Thyroid gland (tissue), 4 donors: ENCODE results near the gene ARHGEF5. TPM values are rescaled to one million over a fixed set of nuclear protein-coding genes. Genes with fewer than 3 reads are reported as not detected.

Source experiments
- DNase-seq, 2 donors: peaks; one replicate each; pipeline ENCODE4 v3.0.0-alpha.2; 2019
- H3K27ac ChIP-seq, 3 donors: fragments of 200-600 bp; sonication (generic); 1 replicate in 2 of 3; 2 replicates in 1 of 3; pipeline ENCODE4 v1.5.1; 2016 to 2019; ENCODE audit warnings: mild to moderate bottlenecking in 1 of 3, moderate library complexity in 1 of 3
- H3K27me3 ChIP-seq: fragments of 200-600 bp; sonication (generic); one replicate; pipeline ENCODE4 v1.5.1; 2019
- H3K36me3 ChIP-seq, 2 donors: fragments of 200-600 bp; sonication (generic); one replicate each; pipeline ENCODE4 v1.5.1; 2016 to 2019
- H3K4me1 ChIP-seq, 2 donors: fragments of 200-600 bp; sonication (generic); one replicate each; pipeline ENCODE4 v1.5.1; 2017 to 2019
- H3K4me3 ChIP-seq, 3 donors: fragments of 200-600 bp; sonication (generic); replicated peaks in 1 of 3; 1 replicate in 2 of 3; 2 replicates in 1 of 3; pipeline ENCODE4 v1.5.1; 2016; ENCODE audit warnings: mild to moderate bottlenecking in 1 of 3
- H3K9me3 ChIP-seq: fragments of 200-600 bp; sonication (generic); one replicate; pipeline ENCODE4 v1.5.1; 2017
- POLR2A ChIP-seq, 2 donors: fragments of 450-650 bp; IDR thresholded peaks; one replicate each; pipeline ENCODE4 v1.6.1; 2017; ENCODE audit warnings: antibody characterized with exemption in 2 of 2, mild to moderate bottlenecking in 2 of 2, moderate library complexity in 1 of 2
- WGBS, 2 donors: methylation state at CpG; one replicate each; pipeline ENCODE4 v1.1.5; 2017; 5-methylcytosine and 5-hydroxymethylcytosine counted together
- intact Hi-C: fragments of 100-400 bp; cut with DNase I; formaldehyde crosslinking; loops from one replicate; pipeline ENCODE4 v1.15.1; 2023
- total RNA-seq, 4 donors: library from RNA; depleted of rRNA; stranded (reverse); fragments of >200 nt; gene quantifications; one replicate each; pipeline ENCODE4 v1.2.3, GENCODE V29; 2016
- TF ChIP-seq, protein P1 (sequence below), 6 experiments: fragments of 200-600 bp in 3 of 6; fragments of 450-650 bp in 3 of 6; sonication (generic) in 3 of 6; IDR thresholded peaks; one replicate each; pipeline ENCODE4 v1.5.1; 2016 to 2019; ENCODE audit warnings: antibody characterized with exemption in 6 of 6, mild to moderate bottlenecking in 2 of 6, inconsistent platforms in 1 of 6, moderate library complexity in 1 of 6

ARHGEF5 gene
- total RNA-seq, 4 donors from 2014 or later = 47.8 to 104 (median 71.4) TPM

DNA sequence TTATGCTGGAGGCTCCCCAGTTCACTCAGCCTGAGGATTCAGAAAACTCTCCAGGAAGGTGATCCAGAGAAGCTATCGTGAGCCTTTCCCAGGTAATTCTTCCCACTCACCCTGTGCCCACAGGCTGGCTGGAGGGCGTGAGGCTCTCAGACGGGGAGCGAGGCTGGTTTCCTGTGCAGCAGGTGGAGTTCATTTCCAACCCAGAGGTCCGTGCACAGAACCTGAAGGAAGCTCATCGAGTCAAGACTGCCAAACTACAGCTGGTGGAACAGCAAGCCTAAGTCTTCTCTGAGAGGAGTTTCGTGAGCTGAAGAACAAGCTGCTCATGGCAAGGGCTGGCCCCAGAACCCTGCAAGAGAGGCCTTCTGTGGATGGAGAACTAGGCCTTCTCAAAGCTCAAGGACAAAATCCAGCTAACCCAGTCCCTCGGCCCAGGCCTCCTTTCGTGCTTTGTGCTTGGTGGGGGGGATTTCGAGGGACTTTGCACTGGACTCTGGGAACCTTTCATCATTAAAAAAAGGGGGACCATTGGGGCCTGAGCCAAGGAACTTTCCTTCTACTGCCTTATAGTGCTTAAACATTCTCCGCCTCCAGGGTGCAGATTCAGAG lies 24.7 kb downstream of the ARHGEF5 start:
- no peak for DNase-seq
- 95 to 97% methylated on average over 10 to 11 of the region's 11 CpGs for WGBS, 2 donors
- TF ChIP-seq, protein P1, sequence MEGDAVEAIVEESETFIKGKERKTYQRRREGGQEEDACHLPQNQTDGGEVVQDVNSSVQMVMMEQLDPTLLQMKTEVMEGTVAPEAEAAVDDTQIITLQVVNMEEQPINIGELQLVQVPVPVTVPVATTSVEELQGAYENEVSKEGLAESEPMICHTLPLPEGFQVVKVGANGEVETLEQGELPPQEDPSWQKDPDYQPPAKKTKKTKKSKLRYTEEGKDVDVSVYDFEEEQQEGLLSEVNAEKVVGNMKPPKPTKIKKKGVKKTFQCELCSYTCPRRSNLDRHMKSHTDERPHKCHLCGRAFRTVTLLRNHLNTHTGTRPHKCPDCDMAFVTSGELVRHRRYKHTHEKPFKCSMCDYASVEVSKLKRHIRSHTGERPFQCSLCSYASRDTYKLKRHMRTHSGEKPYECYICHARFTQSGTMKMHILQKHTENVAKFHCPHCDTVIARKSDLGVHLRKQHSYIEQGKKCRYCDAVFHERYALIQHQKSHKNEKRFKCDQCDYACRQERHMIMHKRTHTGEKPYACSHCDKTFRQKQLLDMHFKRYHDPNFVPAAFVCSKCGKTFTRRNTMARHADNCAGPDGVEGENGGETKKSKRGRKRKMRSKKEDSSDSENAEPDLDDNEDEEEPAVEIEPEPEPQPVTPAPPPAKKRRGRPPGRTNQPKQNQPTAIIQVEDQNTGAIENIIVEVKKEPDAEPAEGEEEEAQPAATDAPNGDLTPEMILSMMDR (IDR thresholded peaks at IDR 0.05) = no peak
- no peak for TF ChIP-seq POLR2A (IDR thresholded peaks at IDR 0.05)
- H3K36me3 ChIP-seq = peaks cover 27 to 30% of the 10 kb centered on the region in 2 donors
- H3K27ac ChIP-seq = no peak overlapping the region
- no peaks in the 10 kb centered on the region for H3K27me3 ChIP-seq
- intact Hi-C loops = no loop called here
- H3K9me3 ChIP-seq = no peaks in the 10 kb centered on the region
- no peak overlapping the region for H3K4me3 ChIP-seq
- peaks cover 4 to 12% of the 10 kb centered on the region in 2 donors for H3K4me1 ChIP-seq

DNA sequence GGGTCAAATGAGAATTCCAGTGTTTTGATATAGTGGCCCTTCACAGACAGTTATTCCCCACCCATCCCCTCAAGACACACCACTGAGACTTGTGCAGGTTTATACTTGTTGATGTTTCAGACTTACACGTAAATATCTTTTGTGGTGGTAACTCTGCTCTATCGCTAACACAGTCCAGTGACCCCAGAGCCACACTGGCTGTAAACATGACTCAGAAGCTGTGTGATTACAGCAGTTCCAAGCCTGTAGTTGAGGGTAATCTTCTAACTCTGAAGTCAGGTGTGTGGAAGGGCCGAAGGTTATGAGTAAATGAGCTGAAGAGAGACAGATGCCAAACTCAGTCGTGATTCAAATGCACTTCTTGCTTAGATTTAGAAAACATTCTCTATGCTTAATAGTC lies 28.9 kb downstream of the ARHGEF5 start:
- H3K27me3 ChIP-seq = no peaks in the 10 kb centered on the region
- DNase-seq = peak; percentile 18 to 36
- H3K4me1 ChIP-seq = peaks cover 6 to 12% of the 10 kb centered on the region in 2 donors
- intact Hi-C loops = no loop called here
- peaks cover 6 to 12% of the 10 kb centered on the region in 2 donors for H3K36me3 ChIP-seq
- WGBS, 2 donors = 55 to 69% methylated on average over 4 of the region's 4 CpGs
- H3K9me3 ChIP-seq = no peaks in the 10 kb centered on the region
- TF ChIP-seq, protein P1 (IDR thresholded peaks at IDR 0.05) = no peak
- no peak for TF ChIP-seq POLR2A (IDR thresholded peaks at IDR 0.05)
- H3K27ac ChIP-seq = peak overlapping the region in 1 of 3 donors; percentile 14
- no peak overlapping the region for H3K4me3 ChIP-seq

DNA sequence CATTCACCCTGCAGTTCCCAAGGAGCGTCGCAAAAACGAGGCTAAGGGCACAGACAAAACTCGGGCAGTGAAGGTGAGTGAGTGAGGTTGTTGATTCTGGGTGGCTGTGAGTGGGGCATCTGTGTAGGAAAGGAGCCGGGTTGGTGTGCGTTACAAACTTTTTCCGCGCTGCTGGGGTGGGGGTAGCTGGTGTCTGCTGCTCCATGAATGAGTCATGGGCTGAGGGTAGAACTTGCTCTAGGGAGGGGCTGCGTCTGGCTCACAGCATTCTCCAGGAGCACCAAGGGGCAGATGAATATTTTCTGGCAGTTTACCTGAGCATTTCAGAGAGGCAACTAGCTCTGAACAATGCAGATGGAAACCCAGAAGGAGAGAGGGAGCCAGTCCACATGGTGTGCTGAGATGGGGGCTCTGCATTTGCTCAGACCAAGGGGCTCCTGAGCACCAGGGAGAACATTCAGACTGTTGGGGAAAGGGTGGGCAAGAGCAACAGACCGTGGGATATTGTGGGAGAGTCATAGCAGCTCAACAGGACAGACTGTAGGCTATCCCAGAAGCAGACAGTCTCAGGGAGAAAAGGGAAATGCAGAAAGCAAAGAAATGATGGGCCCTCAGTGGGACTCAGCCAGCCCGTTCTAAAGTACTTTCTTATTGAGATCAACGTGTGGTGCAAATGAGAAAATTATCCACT lies 29.5 kb downstream of the ARHGEF5 start:
- Histone ChIP-seq H3K4me3 (no peak overlapping the region), H3K4me1 (peaks cover 6 to 12% of the 10 kb centered on the region in 2 donors), H3K9me3 (no peaks in the 10 kb centered on the region), H3K27me3 (no peaks in the 10 kb centered on the region), H3K36me3 (peaks cover 4 to 7% of the 10 kb centered on the region in 2 donors), H3K27ac (peak overlapping the region in 1 of 3 donors; percentile 14)
- intact Hi-C loops = no loop called here
- TF ChIP-seq POLR2A (IDR thresholded peaks at IDR 0.05) = no peak
- TF ChIP-seq, protein P1 (IDR thresholded peaks at IDR 0.05) = no peak
- 46% methylated on average over 12 of the region's 12 CpGs for WGBS, 2 donors
- peak; percentile 47 to 51 for DNase-seq

- no peak for TF ChIP-seq POLR2A (IDR thresholded peaks at IDR 0.05)
- TF ChIP-seq, protein P1 (IDR thresholded peaks at IDR 0.05) = no peak
- Histone ChIP-seq H3K4me3 (no peak overlapping the region), H3K27me3 (no peaks in the 10 kb centered on the region), H3K27ac (no peak overlapping the region), H3K4me1 (peaks cover 6 to 12% of the 10 kb centered on the region in 2 donors), H3K9me3 (no peaks in the 10 kb centered on the region), H3K36me3 (no peaks in the 10 kb centered on the region)
- no peak for DNase-seq
- intact Hi-C loops = no loop called here
Measured at GRCh38 chr7:144386741-144387140, 31.5 kb downstream of the ARHGEF5 start.

DNA sequence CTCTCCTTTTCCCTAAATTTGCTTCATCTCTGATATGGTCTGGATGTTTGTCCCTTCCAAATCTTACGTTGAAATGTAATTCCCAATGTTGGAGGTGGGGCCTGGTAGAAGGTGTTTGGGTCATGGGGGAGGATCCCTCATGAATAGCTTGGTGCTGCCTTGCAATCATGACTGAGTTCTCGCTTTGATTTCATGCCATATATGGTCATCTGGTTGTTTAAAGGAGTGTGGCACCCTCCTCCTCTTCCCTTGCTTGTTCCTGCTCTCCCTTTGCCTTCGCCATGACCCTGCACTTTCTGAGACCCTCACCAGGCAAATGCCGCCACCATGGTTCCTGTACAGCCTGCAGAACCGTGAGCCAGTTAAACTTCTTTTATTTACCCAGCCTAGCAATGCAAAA lies 33.7 kb downstream of the ARHGEF5 start:
- 89 to 97% methylated on average over 5 of the region's 5 CpGs for WGBS, 2 donors
- no peaks in the 10 kb centered on the region for H3K27me3 ChIP-seq

More for the DNA sequence above, 33.7 kb downstream of the ARHGEF5 start:
- H3K36me3 ChIP-seq = no peaks in the 10 kb centered on the region
- H3K4me1 ChIP-seq = peaks cover 6 to 8% of the 10 kb centered on the region in 2 donors
- H3K4me3 ChIP-seq = no peak overlapping the region
- no peaks in the 10 kb centered on the region for H3K9me3 ChIP-seq
- no peak overlapping the region for H3K27ac ChIP-seq
- intact Hi-C loops = no loop called here
- TF ChIP-seq POLR2A (IDR thresholded peaks at IDR 0.05) = no peak
- TF ChIP-seq, protein P1 (IDR thresholded peaks at IDR 0.05) = no peak
- no peak for DNase-seq
